Measurements from ENCODE around the gene AKAP12. TPM values are rescaled to one million over a fixed set of nuclear protein-coding genes. Genes with fewer than 3 reads are reported as not detected.
"Not testable (repeated sequence)": the region's sequence is repeated elsewhere in the genome, so short reads cannot be mapped to it uniquely, and the experiment has no call there.

The AKAP12 gene
- total RNA-seq, 1 donor from 2014 or later, result 138 TPM

GRCh38 chr6:151352410-151353396, 112.9 kb downstream of the AKAP12 start:
- Mint-ChIP-seq H3K4me3 (no peak overlapping the region), H3K27me3 (no peaks in the 10 kb centered on the region), H3K27ac (no peak overlapping the region), H3K4me1 (ENCODE audit: unreplicated experiment) (no peaks in the 10 kb centered on the region), H3K9me3 (no peaks in the 10 kb centered on the region), H3K36me3 (peaks cover 21% of the 10 kb centered on the region)
- peak; percentile 29 for DNase-seq (ENCODE audit: extremely low spot score, unreplicated experiment)
- no peak for TF ChIP-seq CTCF (conservative IDR thresholded peaks at IDR 0.05)

GRCh38 chr6:151353795-151354194, 114.0 kb downstream of the AKAP12 start:
- Mint-ChIP-seq H3K27ac (no peak overlapping the region), H3K36me3 (peaks cover 25% of the 10 kb centered on the region), H3K27me3 (no peaks in the 10 kb centered on the region), H3K9me3 (no peaks in the 10 kb centered on the region), H3K4me1 (ENCODE audit: unreplicated experiment) (no peaks in the 10 kb centered on the region), H3K4me3 (no peak overlapping the region)
- TF ChIP-seq CTCF (conservative IDR thresholded peaks at IDR 0.05), result no peak
- DNase-seq (ENCODE audit: extremely low spot score, unreplicated experiment), result no peak

- DNase-seq (ENCODE audit: extremely low spot score, unreplicated experiment); H3K27me3 Mint-ChIP-seq; H3K4me1 Mint-ChIP-seq (ENCODE audit: unreplicated experiment); H3K9me3 Mint-ChIP-seq; H3K4me3 Mint-ChIP-seq: not testable (repeated sequence)
- peak overlapping the region; percentile 56 for H3K27ac Mint-ChIP-seq
- H3K36me3 Mint-ChIP-seq, result peaks cover 17% of the 10 kb centered on the region
These were observed 117.2 kb downstream of the AKAP12 start for GRCh38 chr6:151356983-151357382.

- no peaks in the 10 kb centered on the region for H3K27me3 Mint-ChIP-seq
- peak overlapping the region; percentile 44 for H3K27ac Mint-ChIP-seq
- DNase-seq (ENCODE audit: extremely low spot score, unreplicated experiment), result no peak
- H3K9me3 Mint-ChIP-seq, result no peaks in the 10 kb centered on the region
- no peaks in the 10 kb centered on the region for H3K4me1 Mint-ChIP-seq (ENCODE audit: unreplicated experiment)
- no peak for TF ChIP-seq CTCF (conservative IDR thresholded peaks at IDR 0.05)
- H3K36me3 Mint-ChIP-seq, result peaks cover 18% of the 10 kb centered on the region
- H3K4me3 Mint-ChIP-seq, result no peak overlapping the region
These were observed 118.1 kb downstream of the AKAP12 start for GRCh38 chr6:151357758-151358436.

GRCh38 chr6:151358475-151358874, 118.7 kb downstream of the AKAP12 start:
- H3K36me3 Mint-ChIP-seq, result peaks cover 18% of the 10 kb centered on the region
- no peaks in the 10 kb centered on the region for H3K27me3 Mint-ChIP-seq
- TF ChIP-seq CTCF (conservative IDR thresholded peaks at IDR 0.05), result no peak
- H3K27ac Mint-ChIP-seq, result peak overlapping the region; percentile 44
- no peaks in the 10 kb centered on the region for H3K4me1 Mint-ChIP-seq (ENCODE audit: unreplicated experiment)
- H3K4me3 Mint-ChIP-seq, result no peak overlapping the region
- no peak for DNase-seq (ENCODE audit: extremely low spot score, unreplicated experiment)
- no peaks in the 10 kb centered on the region for H3K9me3 Mint-ChIP-seq

GRCh38 chr6:151359486-151359885, 119.7 kb downstream of the AKAP12 start:
- Mint-ChIP-seq H3K9me3 (no peaks in the 10 kb centered on the region), H3K27me3 (no peaks in the 10 kb centered on the region), H3K27ac (peak overlapping the region; percentile 93), H3K36me3 (peaks cover 21% of the 10 kb centered on the region), H3K4me3 (peak overlapping the region; percentile 39), H3K4me1 (ENCODE audit: unreplicated experiment) (no peaks in the 10 kb centered on the region)
- no peak for TF ChIP-seq CTCF (conservative IDR thresholded peaks at IDR 0.05)
- no peak for DNase-seq (ENCODE audit: extremely low spot score, unreplicated experiment)

Measured in type B pancreatic cell (in vitro differentiated cells).